ENCODE data around the gene YIF1A. TPM values are rescaled to one million over a fixed set of nuclear protein-coding genes. Genes with fewer than 3 reads are reported as not detected.

Gene YIF1A
- polyA plus RNA-seq, 1 donor (not counting 4 experiments of a cell fraction or from before 2014, with no cell fraction given): 80.3 TPM

DNA sequence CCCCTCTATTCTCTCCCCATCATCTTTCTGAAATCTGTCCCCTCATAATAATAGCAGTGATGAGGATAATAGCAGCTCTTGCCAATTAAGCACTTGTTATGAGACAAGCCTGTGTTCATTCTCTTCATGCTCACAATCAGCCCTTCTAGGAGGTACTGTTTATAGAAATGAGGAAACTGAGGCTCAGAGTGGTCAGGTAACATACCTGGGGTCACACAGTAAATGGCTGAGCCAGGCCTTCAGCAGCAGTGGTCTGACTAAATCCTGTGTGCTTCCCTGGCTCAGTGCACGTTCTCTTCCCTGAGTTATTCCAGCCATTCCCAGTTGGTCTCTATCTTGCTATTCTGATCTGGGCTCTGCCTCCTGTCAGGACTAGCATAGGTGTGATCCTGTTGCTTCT is 14.7 kb downstream of the YIF1A start:
- H4K20me1 ChIP-seq (ENCODE audit: control insufficient read depth, extremely low read depth, insufficient read depth, low read length): peaks cover 12% of the 10 kb centered on the region
- dilution Hi-C loops (cut with MboI; ENCODE audit: extremely low pct_ligation_motif_present, low sequenced_read_pairs): no loop called here
- H3K9ac ChIP-seq (ENCODE audit: control insufficient read depth, extremely low read depth, insufficient read depth, low read length): no peak overlapping the region
- no peaks in the 10 kb centered on the region for H3K27me3 ChIP-seq (ENCODE audit: control insufficient read depth, extremely low read depth, insufficient read depth, low read length)
- DNase-seq (ENCODE audit: low read depth, low spot score): no peak
- peak; percentile 29 for FAIRE-seq
- H3K79me2 ChIP-seq (ENCODE audit: control insufficient read depth, insufficient read depth, low read length): peaks cover 27% of the 10 kb centered on the region
- H3K9me3 ChIP-seq (ENCODE audit: control insufficient read depth, low read depth, low read length): no peaks in the 10 kb centered on the region
- H3K4me3 ChIP-seq (ENCODE audit: control insufficient read depth in 2 of 3, extremely low read depth in 1 of 3, insufficient read depth in 2 of 3, low read depth in 1 of 3, low read length in 3 of 3): no peak overlapping the region
- no peak overlapping the region for H3K27ac ChIP-seq (ENCODE audit: control insufficient read depth, insufficient read depth, low read length)
- no peak overlapping the region for H2AFZ ChIP-seq (ENCODE audit: control insufficient read depth, low read length)
- H3K4me1 ChIP-seq (ENCODE audit: control insufficient read depth, extremely low read depth, insufficient read depth, low read length): peaks cover 6% of the 10 kb centered on the region
- peaks cover 30 to 38% of the 10 kb centered on the region in 2 experiments for H3K36me3 ChIP-seq (ENCODE audit: control insufficient read depth in 2 of 2, extremely low read depth in 1 of 2, insufficient read depth in 2 of 2, low read length in 2 of 2)
- H3K4me2 ChIP-seq (ENCODE audit: control insufficient read depth, extremely low read depth, insufficient read depth, low read depth, low read length): no peak overlapping the region
- no peaks in the 10 kb centered on the region for H3K9me1 ChIP-seq (ENCODE audit: control insufficient read depth, extremely low read depth, insufficient read depth, low read length)
- TF ChIP-seq EZH2 (IDR thresholded peaks at IDR 0.05; ENCODE audit: low read length): no peak
- TF ChIP-seq, protein P1, sequence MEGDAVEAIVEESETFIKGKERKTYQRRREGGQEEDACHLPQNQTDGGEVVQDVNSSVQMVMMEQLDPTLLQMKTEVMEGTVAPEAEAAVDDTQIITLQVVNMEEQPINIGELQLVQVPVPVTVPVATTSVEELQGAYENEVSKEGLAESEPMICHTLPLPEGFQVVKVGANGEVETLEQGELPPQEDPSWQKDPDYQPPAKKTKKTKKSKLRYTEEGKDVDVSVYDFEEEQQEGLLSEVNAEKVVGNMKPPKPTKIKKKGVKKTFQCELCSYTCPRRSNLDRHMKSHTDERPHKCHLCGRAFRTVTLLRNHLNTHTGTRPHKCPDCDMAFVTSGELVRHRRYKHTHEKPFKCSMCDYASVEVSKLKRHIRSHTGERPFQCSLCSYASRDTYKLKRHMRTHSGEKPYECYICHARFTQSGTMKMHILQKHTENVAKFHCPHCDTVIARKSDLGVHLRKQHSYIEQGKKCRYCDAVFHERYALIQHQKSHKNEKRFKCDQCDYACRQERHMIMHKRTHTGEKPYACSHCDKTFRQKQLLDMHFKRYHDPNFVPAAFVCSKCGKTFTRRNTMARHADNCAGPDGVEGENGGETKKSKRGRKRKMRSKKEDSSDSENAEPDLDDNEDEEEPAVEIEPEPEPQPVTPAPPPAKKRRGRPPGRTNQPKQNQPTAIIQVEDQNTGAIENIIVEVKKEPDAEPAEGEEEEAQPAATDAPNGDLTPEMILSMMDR (optimal IDR thresholded peaks at IDR 0.05 in 1 of 3, IDR thresholded peaks at IDR 0.05 in 1 of 3, conservative IDR thresholded peaks at IDR 0.05 in 1 of 3; ENCODE audit: extremely low read depth in 1 of 3, insufficient read depth in 2 of 3, low read length in 3 of 3): no peak

DNA sequence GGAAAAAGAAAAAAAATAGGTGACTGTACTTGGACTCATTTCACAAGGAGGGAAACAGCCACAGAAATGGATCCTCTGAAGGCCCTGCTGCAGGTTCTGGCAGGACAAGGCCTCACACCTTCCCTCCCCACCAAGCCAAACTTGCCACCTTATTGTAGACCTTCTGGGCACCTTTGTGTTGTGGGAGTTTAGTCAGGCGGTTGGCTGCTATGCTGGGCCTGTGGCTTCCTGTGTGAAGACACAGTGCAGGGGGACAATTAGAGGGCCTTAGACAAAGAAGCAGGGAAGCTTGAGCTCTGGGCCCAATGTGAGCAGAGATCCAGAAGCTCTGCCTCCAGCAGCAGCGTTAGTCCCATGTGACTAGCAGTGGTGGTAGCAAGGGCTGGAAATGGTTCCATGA is 16.3 kb downstream of the YIF1A start:
- FAIRE-seq: no peak
- Histone ChIP-seq H3K27ac (ENCODE audit: control insufficient read depth, insufficient read depth, low read length) (no peak overlapping the region), H3K9ac (ENCODE audit: control insufficient read depth, extremely low read depth, insufficient read depth, low read length) (no peak overlapping the region), H3K4me2 (ENCODE audit: control insufficient read depth, extremely low read depth, insufficient read depth, low read depth, low read length) (no peak overlapping the region), H4K20me1 (ENCODE audit: control insufficient read depth, extremely low read depth, insufficient read depth, low read length) (peaks cover 12% of the 10 kb centered on the region), H2AFZ (ENCODE audit: control insufficient read depth, low read length) (no peak overlapping the region), H3K79me2 (ENCODE audit: control insufficient read depth, insufficient read depth, low read length) (peaks cover 32% of the 10 kb centered on the region), H3K9me1 (ENCODE audit: control insufficient read depth, extremely low read depth, insufficient read depth, low read length) (no peaks in the 10 kb centered on the region), H3K4me3 (ENCODE audit: control insufficient read depth in 2 of 3, extremely low read depth in 1 of 3, insufficient read depth in 2 of 3, low read depth in 1 of 3, low read length in 3 of 3) (no peak overlapping the region), H3K9me3 (ENCODE audit: control insufficient read depth, low read depth, low read length) (no peaks in the 10 kb centered on the region), H3K27me3 (ENCODE audit: control insufficient read depth, extremely low read depth, insufficient read depth, low read length) (no peaks in the 10 kb centered on the region), H3K4me1 (ENCODE audit: control insufficient read depth, extremely low read depth, insufficient read depth, low read length) (peaks cover 9% of the 10 kb centered on the region), H3K36me3 (ENCODE audit: control insufficient read depth in 2 of 2, extremely low read depth in 1 of 2, insufficient read depth in 2 of 2, low read length in 2 of 2) (peaks cover 30 to 38% of the 10 kb centered on the region in 2 experiments)
- TF ChIP-seq, protein P1 (optimal IDR thresholded peaks at IDR 0.05 in 1 of 3, IDR thresholded peaks at IDR 0.05 in 1 of 3, conservative IDR thresholded peaks at IDR 0.05 in 1 of 3; ENCODE audit: extremely low read depth in 1 of 3, insufficient read depth in 2 of 3, low read length in 3 of 3): no peak
- TF ChIP-seq EZH2 (IDR thresholded peaks at IDR 0.05; ENCODE audit: low read length): no peak
- no peak for DNase-seq (ENCODE audit: low read depth, low spot score)
- dilution Hi-C loops (cut with MboI; ENCODE audit: extremely low pct_ligation_motif_present, low sequenced_read_pairs): no loop called here
